GM21786 (cell line): ENCODE measurements around the gene CACNA1E.

Source experiments
- ATAC-seq: cut with Tn5 transposase; IDR thresholded peaks from one replicate; pipeline ENCODE4 v1.9.1; 2021; ENCODE audit not compliant: unreplicated experiment

CACNA1E gene

DNA sequence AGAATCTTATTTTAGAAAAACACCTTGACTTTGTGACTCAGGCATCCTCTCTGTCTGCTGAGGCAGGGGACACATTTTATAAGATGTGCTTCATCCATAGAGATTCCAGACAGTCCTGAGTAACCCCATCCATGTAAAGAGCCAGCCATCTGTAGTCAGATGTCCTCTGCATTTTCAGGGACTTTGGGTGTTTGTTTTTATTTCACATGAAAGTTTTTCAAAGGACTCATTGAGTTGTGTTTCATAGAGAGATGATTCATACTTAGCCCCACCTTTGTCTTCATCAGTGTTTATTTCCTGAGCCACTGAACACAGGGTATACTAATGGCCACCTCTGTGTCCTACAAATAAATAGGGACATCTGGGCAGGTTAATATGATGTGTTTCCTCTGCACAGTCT is 280.4 kb downstream of the CACNA1E start:
- ATAC-seq = no peak

GRCh38 chr1:181765451-181766026 is 282.2 kb downstream of the CACNA1E start:
- no peak for ATAC-seq

- no peak for ATAC-seq
These were observed 283.8 kb downstream of the CACNA1E start for GRCh38 chr1:181767001-181767708.

GRCh38 chr1:181768211-181768929 is 285.1 kb downstream of the CACNA1E start:
- peak; percentile 81 for ATAC-seq

DNA sequence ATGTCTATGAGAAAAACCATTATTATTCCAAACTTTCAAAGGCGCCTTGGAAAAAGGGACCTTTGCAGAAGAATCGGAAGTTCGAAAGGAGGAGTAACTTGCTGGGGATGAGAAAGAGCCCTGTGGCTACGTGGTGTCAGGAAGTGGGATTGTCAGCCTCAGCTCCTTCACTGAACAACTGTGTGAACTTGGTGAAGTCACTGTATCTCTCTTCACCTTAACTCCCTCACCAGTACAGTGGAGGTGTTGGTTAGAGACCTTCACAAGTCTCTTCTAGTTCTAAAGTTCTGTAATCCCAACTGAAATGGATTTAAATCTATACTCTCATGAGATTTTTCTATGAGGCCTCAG is 285.6 kb downstream of the CACNA1E start:
- ATAC-seq = no peak

- no peak for ATAC-seq
These were observed 286.5 kb downstream of the CACNA1E start for GRCh38 chr1:181769846-181770245.

GRCh38 chr1:181772714-181773113 is 289.4 kb downstream of the CACNA1E start:
- no peak for ATAC-seq

DNA sequence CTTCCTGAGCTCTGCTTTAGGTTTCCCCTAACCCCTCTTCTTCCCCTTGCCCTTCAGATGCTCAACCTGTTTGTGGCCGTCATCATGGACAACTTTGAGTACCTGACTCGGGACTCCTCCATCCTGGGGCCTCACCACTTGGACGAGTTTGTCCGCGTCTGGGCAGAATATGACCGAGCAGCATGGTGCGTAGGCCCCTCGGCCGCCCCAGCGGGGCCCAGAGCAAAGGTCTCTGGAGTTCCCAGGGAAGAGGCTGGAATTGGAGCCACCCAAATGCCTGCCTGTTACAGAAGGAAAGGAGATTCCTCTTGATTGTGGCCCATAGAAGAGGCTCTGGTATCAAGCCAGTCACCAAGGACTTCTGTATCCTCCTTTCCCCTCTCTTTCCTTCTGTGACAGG is 292.7 kb downstream of the CACNA1E start:
- ATAC-seq = no peak

DNA sequence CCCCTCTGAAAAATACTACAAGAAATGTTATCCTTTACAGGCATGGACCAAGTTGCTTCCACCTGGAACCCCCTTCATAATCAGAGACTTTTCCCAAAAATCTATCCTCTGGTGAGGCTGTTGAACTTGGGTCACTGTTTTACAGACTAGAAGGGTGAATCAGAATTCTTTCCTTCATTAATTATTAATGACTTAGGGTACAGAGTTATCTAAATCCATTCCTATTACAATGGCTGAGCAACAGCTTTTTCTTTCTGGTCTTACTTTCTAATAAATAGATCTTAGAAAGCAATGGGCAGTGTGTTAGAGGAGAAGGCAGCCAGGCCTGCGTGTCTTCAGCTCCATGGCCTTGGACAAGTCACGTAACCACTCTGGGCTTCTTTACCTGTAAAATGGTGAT is 294.0 kb downstream of the CACNA1E start:
- no peak for ATAC-seq

GRCh38 chr1:181777812-181778211 is 294.5 kb downstream of the CACNA1E start:
- ATAC-seq = no peak

- no peak for ATAC-seq
These were observed 295.4 kb downstream of the CACNA1E start for GRCh38 chr1:181778640-181779260.

DNA sequence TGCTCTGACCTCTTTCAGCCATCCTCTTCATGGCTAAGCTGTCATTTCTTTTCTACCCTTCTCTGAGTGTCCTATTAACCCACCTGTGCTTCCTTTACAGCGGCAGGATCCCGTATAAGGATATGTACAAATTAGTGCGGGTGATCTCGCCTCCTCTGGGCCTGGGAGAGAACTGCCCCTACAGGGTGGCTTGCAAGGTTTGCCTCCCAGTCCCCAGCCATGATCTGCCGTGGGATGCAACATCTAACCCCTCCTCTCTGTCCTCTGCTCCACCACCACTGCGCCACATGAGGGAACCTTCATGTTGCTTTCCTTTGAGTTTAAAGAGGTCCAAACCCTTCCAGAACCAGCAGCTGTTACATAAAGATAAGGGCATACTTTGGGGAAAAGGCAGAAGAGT is 296.0 kb downstream of the CACNA1E start:
- ATAC-seq = no peak

- no peak for ATAC-seq
These were observed 299.9 kb downstream of the CACNA1E start for GRCh38 chr1:181783208-181783607.

- ATAC-seq = no peak
These were observed 300.8 kb downstream of the CACNA1E start for GRCh38 chr1:181784039-181784683.

GRCh38 chr1:181789395-181789794 is 306.1 kb downstream of the CACNA1E start:
- ATAC-seq = no peak

DNA sequence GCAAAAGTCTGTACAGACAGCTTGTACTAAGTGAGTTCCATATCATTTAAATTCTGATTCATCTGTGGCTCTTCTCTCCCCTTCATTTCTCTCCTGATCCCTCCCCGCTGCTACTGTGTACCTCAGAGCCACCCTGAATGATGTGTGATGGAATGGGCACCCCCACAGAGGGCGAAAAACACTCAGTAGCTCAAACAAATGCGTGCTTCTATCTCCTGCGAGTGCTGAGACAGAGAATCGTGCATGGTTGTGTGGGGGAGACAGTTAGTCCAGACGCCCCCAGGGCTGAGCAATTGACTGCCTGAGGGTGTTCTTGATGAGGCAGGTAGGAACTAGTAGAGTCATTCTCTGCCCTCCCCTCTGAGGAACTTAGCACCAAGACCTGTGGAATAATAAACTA is 308.4 kb downstream of the CACNA1E start:
- ATAC-seq = no peak

DNA sequence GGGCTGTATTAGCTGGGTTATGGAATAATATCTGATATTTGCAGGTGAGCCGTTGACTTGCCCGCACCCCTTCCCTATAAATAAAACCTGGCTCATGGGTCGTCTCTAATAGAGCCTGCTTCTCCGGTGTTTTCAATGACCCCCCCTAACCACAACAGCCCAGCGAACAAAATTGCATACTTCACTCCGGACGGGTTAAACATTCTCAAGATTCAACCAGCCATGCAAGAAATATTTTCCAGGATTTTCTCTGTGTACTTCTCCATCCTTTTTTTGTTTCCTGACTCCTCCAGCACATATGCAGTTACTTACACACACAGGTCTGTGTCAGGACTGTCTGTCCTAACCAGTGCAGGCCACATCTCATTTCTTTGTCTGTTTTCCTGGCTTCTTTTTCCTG is 310.5 kb downstream of the CACNA1E start:
- no peak for ATAC-seq

DNA sequence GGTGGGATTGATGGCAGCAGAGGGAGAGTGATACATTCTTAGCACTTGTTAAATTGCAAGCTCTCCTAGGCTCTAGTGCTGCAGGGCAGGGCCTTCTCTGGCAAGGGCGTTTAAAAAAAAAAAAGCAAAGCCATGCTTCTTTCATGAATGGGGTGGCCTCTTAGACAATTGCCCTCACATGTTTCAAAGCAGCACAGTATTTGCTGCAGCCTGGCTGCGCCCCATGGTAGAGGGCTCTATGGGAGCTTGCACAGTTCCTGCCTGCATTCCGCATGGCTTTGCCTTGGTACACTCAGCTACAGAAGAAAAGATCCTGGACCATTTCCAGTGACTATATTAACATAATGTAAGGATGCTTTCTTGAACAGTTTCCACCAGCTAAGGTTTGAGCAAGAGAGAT is 311.0 kb downstream of the CACNA1E start:
- ATAC-seq = no peak

DNA sequence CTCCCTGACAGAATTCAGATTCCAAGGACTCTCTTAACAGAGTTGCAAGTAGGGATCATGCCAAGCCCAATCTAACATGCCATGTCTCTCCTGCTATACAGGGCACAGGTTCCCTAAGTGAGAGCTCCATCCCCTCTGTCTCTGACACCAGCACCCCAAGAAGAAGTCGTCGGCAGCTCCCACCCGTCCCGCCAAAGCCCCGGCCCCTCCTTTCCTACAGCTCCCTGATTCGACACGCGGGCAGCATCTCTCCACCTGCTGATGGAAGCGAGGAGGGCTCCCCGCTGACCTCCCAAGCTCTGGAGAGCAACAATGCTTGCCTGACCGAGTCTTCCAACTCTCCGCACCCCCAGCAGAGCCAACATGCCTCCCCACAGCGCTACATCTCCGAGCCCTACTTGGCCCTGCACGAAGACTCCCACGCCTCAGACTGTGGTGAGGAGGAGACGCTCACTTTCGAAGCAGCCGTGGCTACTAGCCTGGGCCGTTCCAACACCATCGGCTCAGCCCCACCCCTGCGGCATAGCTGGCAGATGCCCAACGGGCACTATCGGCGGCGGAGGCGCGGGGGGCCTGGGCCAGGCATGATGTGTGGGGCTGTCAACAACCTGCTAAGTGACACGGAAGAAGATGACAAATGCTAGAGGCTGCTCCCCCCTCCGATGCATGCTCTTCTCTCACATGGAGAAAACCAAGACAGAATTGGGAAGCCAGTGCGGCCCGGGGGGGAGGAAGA is 315.0 kb downstream of the CACNA1E start:
- no peak for ATAC-seq

- no peak for ATAC-seq
These were observed 318.3 kb downstream of the CACNA1E start for GRCh38 chr1:181801617-181802016.

GRCh38 chr1:181802466-181802865 is 319.1 kb downstream of the CACNA1E start:
- no peak for ATAC-seq
